HuH-7.5 (cell line): ENCODE results near the gene PROK1.

Source experiments
- DNase-seq: peaks from one replicate; pipeline ENCODE4 v3.0.0; 2011; ENCODE audit warnings: low spot score

Gene PROK1

GRCh38 chr1:110488867-110489266, 37.9 kb downstream of the PROK1 start:
- no peak for DNase-seq

GRCh38 chr1:110489406-110489805, 38.5 kb downstream of the PROK1 start:
- no peak for DNase-seq

GRCh38 chr1:110489973-110490542, 39.1 kb downstream of the PROK1 start:
- no peak for DNase-seq

DNA sequence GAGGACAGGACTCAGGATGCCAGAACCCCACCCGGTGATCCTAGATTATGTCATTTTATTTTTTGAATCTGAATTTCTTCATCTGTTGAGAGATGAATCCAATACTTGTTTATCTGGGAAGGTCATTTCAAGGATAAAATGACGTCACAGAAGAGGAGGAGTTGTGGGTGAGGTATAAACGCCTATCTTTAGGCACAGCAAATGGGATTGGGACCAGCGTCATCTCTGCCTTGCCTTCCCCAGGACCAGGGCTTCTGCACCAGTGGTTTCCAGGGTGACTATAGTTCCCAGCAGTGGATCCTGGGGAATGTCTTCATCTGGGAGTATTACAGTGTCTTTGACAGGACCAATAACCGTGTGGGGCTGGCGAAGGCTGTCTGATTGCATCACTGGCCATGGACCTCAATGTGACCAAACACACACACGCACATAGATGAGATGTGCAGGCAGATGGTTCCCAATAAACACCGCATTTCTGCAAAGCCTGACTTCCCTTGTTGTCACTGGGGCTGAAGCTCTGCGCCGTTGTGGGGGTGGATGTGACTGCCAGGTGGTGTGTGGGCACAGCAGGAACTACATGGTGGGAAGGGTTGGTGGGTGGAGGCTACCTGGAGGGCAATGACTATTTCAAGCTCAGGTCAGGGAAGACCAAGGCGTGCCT, 40.0 kb downstream of the PROK1 start:
- DNase-seq = no peak

GRCh38 chr1:110492573-110492972, 41.6 kb downstream of the PROK1 start:
- no peak for DNase-seq

GRCh38 chr1:110493059-110493699, 42.2 kb downstream of the PROK1 start:
- DNase-seq = no peak

DNA sequence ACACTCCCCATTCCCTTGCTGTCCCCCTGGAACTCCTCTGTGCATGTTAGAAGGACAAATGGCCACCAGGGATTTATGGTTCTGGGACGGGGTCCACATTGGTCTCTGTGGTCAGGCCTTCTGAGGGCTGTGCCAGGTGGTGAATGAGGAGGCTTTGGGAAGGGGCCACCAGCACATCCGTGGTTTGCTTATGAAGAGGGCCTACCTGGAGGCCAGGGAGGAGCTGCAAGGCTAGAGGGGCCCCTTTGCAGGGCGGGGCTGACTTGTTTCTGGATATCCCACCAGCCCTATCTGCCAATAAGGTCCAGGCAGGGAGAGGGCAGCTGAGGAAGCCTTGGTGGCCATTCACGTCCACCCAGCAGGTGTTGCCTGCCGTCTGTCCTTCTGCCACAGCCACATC, 43.1 kb downstream of the PROK1 start:
- DNase-seq = no peak

DNA sequence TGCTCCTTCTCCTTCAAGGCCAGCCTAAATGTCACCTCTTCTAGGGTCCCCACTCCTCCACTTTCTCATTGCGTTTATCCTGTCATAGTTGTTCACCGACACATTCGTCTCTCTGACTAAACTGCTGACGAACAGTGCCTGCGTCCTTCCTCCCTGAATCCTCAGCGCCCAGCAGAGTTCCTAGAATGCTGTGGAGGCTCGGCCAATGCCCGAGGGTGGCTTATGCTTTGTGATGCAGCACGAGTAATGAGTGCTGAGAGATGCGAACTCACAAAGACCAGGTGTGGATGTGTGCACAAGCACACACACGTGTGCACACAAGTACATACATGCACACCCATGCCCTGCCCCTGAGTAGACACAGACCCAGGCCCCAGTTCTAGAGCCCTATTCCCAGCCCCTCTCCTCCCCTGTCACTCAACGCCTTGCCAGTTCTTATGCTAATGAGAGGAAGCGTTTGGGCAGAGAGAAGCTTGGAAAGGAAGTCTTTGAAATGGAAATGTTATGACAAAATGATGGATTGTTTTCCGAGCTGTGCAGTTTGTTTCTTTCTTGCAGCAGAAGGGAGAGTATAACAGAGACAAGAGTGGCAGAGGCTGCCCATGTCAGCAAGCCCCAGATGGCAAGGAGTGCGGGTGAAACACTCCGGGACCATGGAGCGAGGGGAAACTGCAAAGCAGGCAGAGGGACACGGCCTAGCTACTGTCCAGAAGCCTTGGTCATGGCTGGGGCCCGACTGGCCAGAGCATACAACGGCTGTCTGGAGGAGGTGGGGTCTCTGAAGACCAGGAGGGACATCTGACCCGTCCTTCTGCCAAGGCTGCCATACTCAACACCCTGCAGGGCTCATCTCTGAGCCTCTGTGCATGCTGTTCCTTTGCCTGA, 43.8 kb downstream of the PROK1 start:
- DNase-seq = no peak

GRCh38 chr1:110495926-110496600, 45.1 kb downstream of the PROK1 start:
- peak; percentile 83 for DNase-seq

DNA sequence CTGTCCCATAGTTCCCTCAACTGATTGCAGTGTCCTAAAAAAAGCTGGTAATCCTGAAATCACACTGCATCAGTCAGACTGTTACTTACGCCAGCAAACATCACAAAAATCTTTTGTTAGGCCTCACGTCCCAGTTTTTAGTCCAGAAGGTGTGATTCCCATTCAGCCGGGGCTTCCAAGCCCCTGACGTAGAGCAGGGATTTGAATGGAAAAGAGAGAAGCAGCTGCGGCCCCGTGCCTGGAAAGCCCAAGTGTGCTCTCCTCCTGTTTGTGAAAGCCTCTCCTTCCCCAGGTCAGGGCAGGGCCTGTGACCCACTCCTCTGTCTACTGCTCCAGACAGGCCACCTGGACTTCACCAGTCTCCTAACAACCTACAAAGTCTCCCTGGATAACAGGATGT, 47.3 kb downstream of the PROK1 start:
- DNase-seq = no peak

DNA sequence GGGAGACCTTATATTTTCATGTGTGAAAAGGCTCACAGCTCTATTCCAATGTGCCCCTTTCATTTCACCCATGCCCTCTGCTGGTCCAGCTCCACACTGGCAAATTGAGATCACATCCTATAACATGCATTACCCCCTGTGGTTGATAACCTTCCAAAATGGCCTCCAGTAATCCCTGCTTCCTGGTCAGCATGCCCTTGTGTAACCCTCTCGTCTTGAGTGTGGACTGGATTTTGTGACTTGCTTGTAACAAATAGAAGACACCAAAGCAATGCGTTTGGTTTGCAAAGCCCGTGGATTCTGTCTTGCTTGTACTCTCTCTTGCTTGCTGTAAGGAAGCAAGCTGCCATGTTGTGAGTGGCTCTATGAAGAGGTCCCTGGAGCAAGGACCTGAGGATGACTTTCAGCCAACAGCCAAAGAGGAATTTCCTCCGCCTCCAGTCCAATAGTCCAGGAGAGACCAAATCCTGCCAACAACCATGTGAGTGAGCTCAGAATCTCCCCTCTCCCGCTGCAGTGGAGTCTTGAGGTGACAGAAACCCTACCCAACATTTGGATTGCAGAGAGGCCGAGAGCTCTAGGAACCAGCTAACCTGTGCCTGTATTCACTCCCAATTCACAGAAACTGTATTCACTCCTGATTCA, 50.7 kb downstream of the PROK1 start:
- DNase-seq = no peak

GRCh38 chr1:110502402-110503151, 51.6 kb downstream of the PROK1 start:
- DNase-seq = no peak

DNA sequence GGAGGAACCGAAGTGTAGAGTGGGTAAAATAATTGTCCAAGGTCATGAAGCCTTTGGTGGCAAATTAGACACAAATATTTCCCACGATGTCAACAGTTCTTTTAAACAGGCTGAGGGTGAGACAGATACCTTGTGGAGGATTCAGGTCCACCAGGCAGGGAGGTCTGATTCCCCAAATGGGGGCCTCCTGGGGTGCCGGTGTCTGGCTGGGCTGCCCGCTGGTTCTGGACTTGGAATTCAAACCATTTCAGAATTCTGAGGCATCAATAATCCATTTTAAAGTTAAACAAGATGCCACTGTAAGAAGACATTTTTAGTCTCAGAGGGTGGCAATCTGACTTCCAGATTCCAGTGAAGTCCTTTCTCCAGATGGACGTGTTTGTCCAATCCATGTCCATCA, 52.5 kb downstream of the PROK1 start:
- DNase-seq = no peak

GRCh38 chr1:110504226-110504625, 53.3 kb downstream of the PROK1 start:
- no peak for DNase-seq

DNA sequence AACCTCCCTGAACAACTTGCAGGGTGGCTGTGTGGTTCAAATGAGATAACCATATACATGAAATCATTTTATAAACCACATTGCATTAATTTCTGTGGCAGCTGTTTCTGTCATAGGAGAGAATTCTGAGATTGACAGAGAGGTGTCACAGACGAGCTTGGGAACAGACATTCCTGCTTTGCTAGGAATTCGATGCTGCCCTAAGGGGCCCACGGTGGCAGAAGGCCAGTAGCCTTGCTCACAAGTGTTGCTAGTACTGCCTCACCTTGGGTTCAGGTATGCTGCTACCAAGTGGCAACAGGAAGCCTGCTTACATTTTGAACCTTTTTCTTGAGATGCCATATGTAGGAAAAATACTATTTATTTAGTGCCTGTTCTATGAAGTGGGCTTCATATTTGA, 54.6 kb downstream of the PROK1 start:
- DNase-seq = no peak

- no peak for DNase-seq
Observed at GRCh38 chr1:110506541-110506940, 55.6 kb downstream of the PROK1 start.
